ENCODE data around the gene SIK3.

DNA sequence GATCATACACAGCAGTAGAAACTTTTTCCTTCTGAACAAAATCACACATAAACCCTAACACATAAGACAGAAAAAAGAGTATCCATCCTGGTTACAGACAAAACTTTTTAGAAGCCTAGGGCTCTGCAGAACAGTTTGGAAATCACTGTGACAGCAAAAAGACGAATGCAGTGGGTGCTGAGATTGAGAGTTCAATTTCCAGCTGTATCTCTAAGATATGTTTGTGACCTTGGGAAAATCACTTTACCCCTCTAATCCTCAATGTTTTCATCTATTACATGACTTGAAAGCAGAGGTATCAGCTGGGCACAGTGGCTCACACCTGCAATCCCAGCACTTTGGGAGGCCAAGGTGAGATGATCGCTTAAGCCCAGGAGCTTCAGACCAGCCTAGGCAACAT is 128.5 kb downstream of the SIK3 start:
- TF ChIP-seq POLR2A (IDR thresholded peaks at IDR 0.05) = no peak
- TF ChIP-seq, protein P1, sequence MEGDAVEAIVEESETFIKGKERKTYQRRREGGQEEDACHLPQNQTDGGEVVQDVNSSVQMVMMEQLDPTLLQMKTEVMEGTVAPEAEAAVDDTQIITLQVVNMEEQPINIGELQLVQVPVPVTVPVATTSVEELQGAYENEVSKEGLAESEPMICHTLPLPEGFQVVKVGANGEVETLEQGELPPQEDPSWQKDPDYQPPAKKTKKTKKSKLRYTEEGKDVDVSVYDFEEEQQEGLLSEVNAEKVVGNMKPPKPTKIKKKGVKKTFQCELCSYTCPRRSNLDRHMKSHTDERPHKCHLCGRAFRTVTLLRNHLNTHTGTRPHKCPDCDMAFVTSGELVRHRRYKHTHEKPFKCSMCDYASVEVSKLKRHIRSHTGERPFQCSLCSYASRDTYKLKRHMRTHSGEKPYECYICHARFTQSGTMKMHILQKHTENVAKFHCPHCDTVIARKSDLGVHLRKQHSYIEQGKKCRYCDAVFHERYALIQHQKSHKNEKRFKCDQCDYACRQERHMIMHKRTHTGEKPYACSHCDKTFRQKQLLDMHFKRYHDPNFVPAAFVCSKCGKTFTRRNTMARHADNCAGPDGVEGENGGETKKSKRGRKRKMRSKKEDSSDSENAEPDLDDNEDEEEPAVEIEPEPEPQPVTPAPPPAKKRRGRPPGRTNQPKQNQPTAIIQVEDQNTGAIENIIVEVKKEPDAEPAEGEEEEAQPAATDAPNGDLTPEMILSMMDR (IDR thresholded peaks at IDR 0.05) = no peak
